Left ventricle myocardium inferior (tissue), 1 donor: Measurements from ENCODE around the gene FNDC3B. TPM values are rescaled to one million over a fixed set of nuclear protein-coding genes. Genes with fewer than 3 reads are reported as not detected.
A peak's percentile ranks its signal among the peaks of the same experiment; 100 is the strongest.

Source experiments
- DNase-seq: peaks from one replicate; pipeline ENCODE4 v3.0.0-alpha.2; 2020
- H3K27ac ChIP-seq: fragments of 200-600 bp; replicated peaks from 2 replicates; pipeline ENCODE4 v1.8.0; 2021
- H3K27me3 ChIP-seq: fragments of 200-600 bp; 2 replicates; pipeline ENCODE4 v1.8.0; 2021; ENCODE audit warnings: low read depth
- H3K36me3 ChIP-seq: fragments of 200-600 bp; 2 replicates; pipeline ENCODE4 v1.8.0; 2021
- H3K4me1 ChIP-seq: fragments of 200-600 bp; 2 replicates; pipeline ENCODE4 v1.8.0; 2021
- H3K4me3 ChIP-seq: fragments of 200-600 bp; 2 replicates; pipeline ENCODE4 v1.8.0; 2021; ENCODE audit warnings: mild to moderate bottlenecking, moderate library complexity
- H3K9me3 ChIP-seq: fragments of 200-600 bp; replicated peaks from 2 replicates; pipeline ENCODE4 v1.8.0; 2021
- CTCF ChIP-seq: fragments of 200-600 bp; IDR thresholded peaks from 2 replicates; pipeline ENCODE4 v1.8.0; 2021; ENCODE audit warnings: antibody characterized with exemption, mild to moderate bottlenecking, borderline replicate concordance
- intact Hi-C: fragments of 100-400 bp; cut with micrococcal nuclease; formaldehyde crosslinking; loops from one replicate; pipeline ENCODE4 v1.11.0; 2022
- total RNA-seq: library from RNA; stranded (reverse); fragmentation: NEBNext Ultra II Directional; extraction: Animal tissue kit (Norgen Biotek cat#: 25700); gene quantifications from one replicate; pipeline ENCODE4 v1.2.1, GENCODE V29; 2021
- donor health status: DM: no; HTN: yes; CAD: no; lungs with severe emphysema.

FNDC3B gene
- total RNA-seq, 1 donor from 2014 or later, result 75.7 TPM

- H3K27ac ChIP-seq, result peak overlapping the region; percentile 87
- no peak overlapping the region for H3K4me3 ChIP-seq
- intact Hi-C loops, result no loop called here
- peaks cover 23% of the 10 kb centered on the region for H3K36me3 ChIP-seq
- no peaks in the 10 kb centered on the region for H3K27me3 ChIP-seq
- no peak for TF ChIP-seq CTCF
- H3K4me1 ChIP-seq, result peaks cover 88% of the 10 kb centered on the region
- no peak for DNase-seq
- no peaks in the 10 kb centered on the region for H3K9me3 ChIP-seq
Observed at GRCh38 chr3:172291650-172292049, 252.3 kb downstream of the FNDC3B start.

- intact Hi-C loops, result no loop called here
- Histone ChIP-seq H3K27me3 (no peaks in the 10 kb centered on the region), H3K4me3 (no peak overlapping the region), H3K27ac (peak overlapping the region; percentile 87), H3K4me1 (peaks cover 80% of the 10 kb centered on the region), H3K36me3 (peaks cover 31% of the 10 kb centered on the region), H3K9me3 (no peaks in the 10 kb centered on the region)
- no peak for TF ChIP-seq CTCF
- DNase-seq, result no peak
Observed at GRCh38 chr3:172292422-172292821, 253.0 kb downstream of the FNDC3B start.

GRCh38 chr3:172293093-172293492 is 253.7 kb downstream of the FNDC3B start:
- Histone ChIP-seq H3K9me3 (no peaks in the 10 kb centered on the region), H3K27ac (peak overlapping the region; percentile 87), H3K36me3 (peaks cover 35% of the 10 kb centered on the region), H3K27me3 (no peaks in the 10 kb centered on the region), H3K4me3 (no peak overlapping the region), H3K4me1 (peaks cover 73% of the 10 kb centered on the region)
- DNase-seq, result no peak
- TF ChIP-seq CTCF, result no peak
- intact Hi-C loops, result no loop called here

- H3K36me3 ChIP-seq, result peaks cover 48% of the 10 kb centered on the region
- intact Hi-C loops, result no loop called here
- H3K4me3 ChIP-seq, result no peak overlapping the region
- peak overlapping the region; percentile 87 for H3K27ac ChIP-seq
- no peak for TF ChIP-seq CTCF
- H3K4me1 ChIP-seq, result peaks cover 61% of the 10 kb centered on the region
- no peaks in the 10 kb centered on the region for H3K27me3 ChIP-seq
- no peaks in the 10 kb centered on the region for H3K9me3 ChIP-seq
- no peak for DNase-seq
Observed at GRCh38 chr3:172294223-172294806, 254.9 kb downstream of the FNDC3B start.

GRCh38 chr3:172296248-172296974 is 257.0 kb downstream of the FNDC3B start:
- no peaks in the 10 kb centered on the region for H3K27me3 ChIP-seq
- no peaks in the 10 kb centered on the region for H3K9me3 ChIP-seq
- TF ChIP-seq CTCF, result no peak
- DNase-seq, result no peak
- H3K4me3 ChIP-seq, result no peak overlapping the region
- peak overlapping the region; percentile 7 for H3K27ac ChIP-seq
- peaks cover 47% of the 10 kb centered on the region for H3K4me1 ChIP-seq
- intact Hi-C loops, result no loop called here
- peaks cover 56% of the 10 kb centered on the region for H3K36me3 ChIP-seq
